NB4 (cell line): Measurements from ENCODE around the gene OR51B4.

Source experiments
- DNase-seq: peaks from one replicate; pipeline ENCODE4 v3.0.0; 2010; ENCODE audit warnings: low read depth
- H3K4me3 ChIP-seq: one replicate; pipeline ENCODE4 v1.5.1; 2011; ENCODE audit warnings: mild to moderate bottlenecking, low read depth, low read length, moderate library complexity
- MYC ChIP-seq: IDR thresholded peaks from 2 replicates; pipeline ENCODE4 v1.6.1; 2011; ENCODE audit warnings: low read depth, low read length
- POLR2A ChIP-seq: IDR thresholded peaks from 2 replicates; pipeline ENCODE4 v1.6.1; 2011; ENCODE audit warnings: mild to moderate bottlenecking; ENCODE audit not compliant: insufficient read length; ENCODE audit errors: extremely low read depth
- TF ChIP-seq, protein P1 (sequence below): IDR thresholded peaks from 2 replicates; pipeline ENCODE4 v1.6.1; 2011; ENCODE audit warnings: low read depth, low read length
- TF ChIP-seq, protein P2 (sequence below): IDR thresholded peaks from one replicate; pipeline ENCODE4 v1.5.1; 2012; ENCODE audit warnings: low read depth, low read length

Gene OR51B4

DNA sequence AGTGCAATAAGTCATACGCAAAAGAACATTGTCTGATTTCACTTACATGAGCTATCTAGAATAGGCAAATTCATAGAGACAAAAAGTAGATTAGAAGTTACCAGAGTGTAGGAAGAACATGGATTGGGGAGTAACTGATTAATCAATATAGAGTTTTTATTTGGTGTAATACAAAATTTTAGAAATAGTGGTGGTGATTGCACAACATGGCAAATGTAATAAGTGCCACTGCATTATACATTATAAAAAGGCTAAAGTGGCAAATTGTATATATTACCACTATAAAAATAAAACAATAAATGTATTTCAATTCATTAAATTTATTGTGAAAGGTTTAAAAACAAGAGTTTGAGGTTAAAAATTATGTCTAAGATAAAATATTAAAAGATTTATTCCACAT lies 8.7 kb upstream of the OR51B4 start:
- no peak for DNase-seq
- TF ChIP-seq, protein P1, sequence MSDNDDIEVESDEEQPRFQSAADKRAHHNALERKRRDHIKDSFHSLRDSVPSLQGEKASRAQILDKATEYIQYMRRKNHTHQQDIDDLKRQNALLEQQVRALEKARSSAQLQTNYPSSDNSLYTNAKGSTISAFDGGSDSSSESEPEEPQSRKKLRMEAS, result no peak
- TF ChIP-seq, protein P2, sequence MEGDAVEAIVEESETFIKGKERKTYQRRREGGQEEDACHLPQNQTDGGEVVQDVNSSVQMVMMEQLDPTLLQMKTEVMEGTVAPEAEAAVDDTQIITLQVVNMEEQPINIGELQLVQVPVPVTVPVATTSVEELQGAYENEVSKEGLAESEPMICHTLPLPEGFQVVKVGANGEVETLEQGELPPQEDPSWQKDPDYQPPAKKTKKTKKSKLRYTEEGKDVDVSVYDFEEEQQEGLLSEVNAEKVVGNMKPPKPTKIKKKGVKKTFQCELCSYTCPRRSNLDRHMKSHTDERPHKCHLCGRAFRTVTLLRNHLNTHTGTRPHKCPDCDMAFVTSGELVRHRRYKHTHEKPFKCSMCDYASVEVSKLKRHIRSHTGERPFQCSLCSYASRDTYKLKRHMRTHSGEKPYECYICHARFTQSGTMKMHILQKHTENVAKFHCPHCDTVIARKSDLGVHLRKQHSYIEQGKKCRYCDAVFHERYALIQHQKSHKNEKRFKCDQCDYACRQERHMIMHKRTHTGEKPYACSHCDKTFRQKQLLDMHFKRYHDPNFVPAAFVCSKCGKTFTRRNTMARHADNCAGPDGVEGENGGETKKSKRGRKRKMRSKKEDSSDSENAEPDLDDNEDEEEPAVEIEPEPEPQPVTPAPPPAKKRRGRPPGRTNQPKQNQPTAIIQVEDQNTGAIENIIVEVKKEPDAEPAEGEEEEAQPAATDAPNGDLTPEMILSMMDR, result no peak
- TF ChIP-seq MYC, result no peak
- TF ChIP-seq POLR2A, result no peak
- H3K4me3 ChIP-seq, result no peak overlapping the region

DNA sequence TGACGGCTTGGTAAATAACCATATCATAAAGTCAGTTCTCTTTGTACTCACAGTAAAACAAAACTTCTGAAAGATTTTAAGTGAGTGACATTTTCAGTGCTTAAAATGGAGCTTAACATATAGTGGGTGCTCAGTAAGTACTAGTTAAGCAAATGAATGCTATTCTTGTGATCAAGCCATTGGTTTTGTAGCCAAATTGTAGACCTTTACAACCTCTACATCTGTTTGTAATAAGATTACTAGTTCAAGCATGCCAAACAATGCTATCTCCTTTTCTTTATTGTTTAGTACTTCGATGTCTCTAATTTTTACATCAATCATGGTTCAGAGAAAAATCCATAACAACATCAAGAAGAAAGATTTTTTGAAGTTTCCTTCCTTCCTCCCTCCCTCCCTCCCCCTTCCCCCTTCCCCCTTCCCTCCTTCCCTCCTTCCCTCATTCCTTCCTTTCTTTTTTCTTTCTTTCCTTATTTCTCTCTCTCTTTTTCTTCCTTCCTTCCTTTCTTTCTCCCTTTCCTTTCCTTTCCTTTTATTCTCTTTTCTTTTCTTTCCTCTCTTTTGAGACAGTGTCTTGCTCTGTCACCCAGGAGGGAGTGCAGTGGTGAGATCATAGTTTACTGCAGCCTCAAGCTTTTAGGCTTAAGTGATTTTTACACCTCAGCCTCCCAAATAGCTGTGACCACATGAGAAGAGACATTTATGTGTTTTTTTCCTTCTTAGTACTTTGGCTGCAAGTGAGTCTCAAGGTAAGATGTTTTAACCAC lies 5.7 kb upstream of the OR51B4 start:
- no peak for DNase-seq
- no peak overlapping the region for H3K4me3 ChIP-seq
- TF ChIP-seq, protein P1, result no peak

DNA sequence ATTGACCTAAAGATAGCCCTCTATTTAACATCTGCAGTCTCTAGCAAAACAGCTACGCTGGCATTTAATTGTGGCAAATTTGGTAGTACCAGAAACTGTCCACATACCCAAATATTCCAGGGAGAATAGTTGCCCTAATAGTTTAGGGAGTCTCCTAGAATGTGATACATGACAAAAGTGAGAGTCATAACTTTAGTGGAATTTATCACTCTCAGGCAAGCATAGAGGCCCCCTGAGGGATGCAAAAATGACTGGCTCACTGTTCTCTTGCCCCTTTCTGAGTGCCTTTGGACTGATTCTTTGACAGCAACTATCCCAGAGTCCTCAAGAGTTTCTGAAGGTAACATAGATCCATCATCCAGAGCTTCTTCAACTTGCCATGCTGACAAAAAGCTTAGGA lies 2.3 kb upstream of the OR51B4 start:
- no peak for DNase-seq
- TF ChIP-seq, protein P2, result no peak
- no peak for TF ChIP-seq POLR2A
- TF ChIP-seq MYC, result no peak
- TF ChIP-seq, protein P1, result no peak
- H3K4me3 ChIP-seq, result no peak overlapping the region

DNA sequence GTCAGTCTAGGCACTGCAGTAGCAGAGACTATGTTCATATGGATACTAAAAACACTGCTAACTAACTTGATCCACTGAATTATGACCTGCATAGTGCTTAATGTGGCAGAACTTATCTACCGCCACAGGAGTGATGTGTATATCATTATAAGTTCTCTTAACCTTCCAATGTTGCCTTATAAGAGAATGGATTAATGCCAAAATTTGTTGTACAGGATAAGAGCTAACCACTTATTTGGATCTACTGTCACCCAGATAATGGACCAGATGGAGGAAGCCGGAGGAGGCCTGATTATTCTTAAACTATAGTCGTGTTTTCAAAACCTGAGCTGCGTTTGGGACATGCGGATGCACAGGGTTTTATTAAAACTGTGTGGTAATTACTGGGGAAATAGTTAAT lies 1.9 kb upstream of the OR51B4 start:
- H3K4me3 ChIP-seq, result no peak overlapping the region
- DNase-seq, result no peak
- TF ChIP-seq MYC (no peak), POLR2A (no peak)
- TF ChIP-seq, protein P2, result no peak
- TF ChIP-seq, protein P1, result no peak

DNA sequence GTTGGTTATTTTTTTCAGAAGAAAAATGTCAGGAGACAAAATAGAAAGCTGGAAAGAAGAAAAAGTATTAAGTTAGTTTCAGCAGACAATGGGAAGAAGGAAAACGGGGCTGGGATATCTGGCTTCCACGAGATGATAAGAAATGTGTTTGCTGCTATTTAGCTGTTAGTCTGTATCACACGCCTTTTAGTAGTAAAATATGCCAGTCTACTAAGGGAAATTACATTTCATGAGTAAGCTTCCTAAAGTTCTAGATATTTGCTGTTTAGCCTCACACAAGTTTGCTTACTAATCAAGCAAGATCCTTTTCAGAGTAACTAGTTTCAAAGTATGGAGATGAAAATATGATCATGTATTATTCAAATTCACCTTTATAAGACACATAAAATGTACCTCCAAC lies 1.5 kb downstream of the OR51B4 start:
- DNase-seq, result no peak
- TF ChIP-seq MYC (no peak), POLR2A (no peak)
- TF ChIP-seq, protein P2, result no peak
- TF ChIP-seq, protein P1, result no peak
- H3K4me3 ChIP-seq, result no peak overlapping the region

DNA sequence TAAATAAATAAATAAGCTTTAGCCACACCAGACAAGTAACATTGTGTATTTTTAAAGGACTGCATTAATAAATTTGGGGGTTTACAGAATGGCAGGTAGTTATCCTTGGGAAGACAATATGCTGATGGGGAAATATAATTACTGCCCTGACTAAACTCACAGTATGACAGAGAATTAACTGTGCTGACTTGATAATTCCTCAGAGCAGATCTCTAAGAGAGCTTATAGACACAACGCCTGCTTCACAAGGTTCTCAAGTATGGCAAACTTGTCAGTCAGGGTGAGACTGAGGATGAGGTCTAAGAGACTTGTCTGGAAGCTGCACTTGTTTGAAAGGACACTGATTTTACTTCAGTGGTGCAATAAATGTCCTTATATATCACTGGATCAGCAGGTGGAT lies 3.3 kb downstream of the OR51B4 start:
- DNase-seq, result no peak
- TF ChIP-seq, protein P1, result no peak
- TF ChIP-seq, protein P2, result no peak
- TF ChIP-seq MYC, result no peak
- TF ChIP-seq POLR2A, result no peak
- no peak overlapping the region for H3K4me3 ChIP-seq
